HG03575 (cell line): Measurements from ENCODE around the gene GSTO1.
A peak's percentile ranks its signal among the peaks of the same experiment; 100 is the strongest.
"Not testable (repeated sequence)": the region's sequence is repeated elsewhere in the genome, so short reads cannot be mapped to it uniquely, and the experiment has no call there.

Experiments used
- ATAC-seq: cut with Tn5 transposase; IDR thresholded peaks from one replicate; pipeline ENCODE4 v1.9.1; 2021; ENCODE audit not compliant: unreplicated experiment, insufficient number of reproducible peaks, low FRiP score; ENCODE audit errors: extremely low read depth

The GSTO1 gene

DNA sequence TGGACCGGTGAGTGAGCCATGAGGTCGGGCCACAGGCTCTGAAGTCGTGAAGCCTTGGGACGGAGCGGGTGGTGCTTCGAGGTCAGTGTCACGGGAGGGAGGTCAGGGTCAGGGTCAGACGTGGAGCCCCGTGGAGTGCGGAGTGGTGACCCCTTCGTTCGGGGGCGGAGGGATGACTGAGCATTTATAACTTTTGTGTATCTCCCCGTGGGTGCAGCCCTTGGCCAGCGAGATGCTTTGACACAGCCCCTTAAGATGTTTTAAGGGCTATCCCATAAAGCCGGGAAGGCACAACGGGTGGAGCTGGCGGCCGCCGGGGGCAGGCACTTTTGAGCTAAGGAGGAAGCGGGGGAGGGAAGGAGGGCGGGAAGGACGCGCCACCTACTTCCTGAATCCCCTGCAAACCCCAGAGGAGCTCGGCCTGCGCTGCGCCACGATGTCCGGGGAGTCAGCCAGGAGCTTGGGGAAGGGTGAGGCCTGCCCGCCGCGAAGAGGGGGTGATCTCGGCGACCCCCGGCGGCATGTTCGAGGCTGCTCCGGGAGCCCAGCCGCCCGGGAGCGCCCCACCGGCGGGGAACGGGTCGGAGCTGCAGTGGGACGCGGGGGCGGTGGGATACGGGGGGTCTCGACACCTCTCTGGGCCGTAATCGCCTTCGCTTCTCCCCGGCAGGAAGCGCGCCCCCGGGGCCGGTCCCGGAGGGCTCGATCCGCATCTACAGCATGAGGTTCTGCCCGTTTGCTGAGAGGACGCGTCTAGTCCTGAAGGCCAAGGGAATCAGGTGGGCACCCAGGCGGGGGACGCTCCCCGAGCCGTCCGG, at the start of gene GSTO1:
TSS of gene GSTO1 (plus strand) at position 400 of the 818 bp plus-strand sequence. CDS start at position 437, 37 bp downstream.
- ATAC-seq: no peak

DNA sequence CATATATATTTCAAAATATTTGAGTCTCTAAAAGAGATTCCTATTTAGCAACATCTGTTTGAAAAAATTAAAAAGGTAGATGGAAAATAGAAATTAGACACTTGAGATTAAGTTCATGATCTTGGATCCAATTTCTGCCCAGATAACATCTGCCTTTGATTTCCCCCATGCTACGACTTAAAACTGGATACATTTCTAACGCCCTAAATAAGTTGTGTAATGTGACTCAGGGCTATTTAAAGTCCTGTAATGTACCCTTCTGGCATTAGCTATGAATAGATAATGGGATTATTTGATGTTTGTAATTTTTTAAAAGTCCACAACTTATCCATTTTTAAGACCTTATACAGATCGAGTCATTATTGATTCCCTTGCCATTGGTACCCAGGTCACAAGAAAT, 46.0 kb upstream of the GSTO1 start:
- no peak for ATAC-seq

DNA sequence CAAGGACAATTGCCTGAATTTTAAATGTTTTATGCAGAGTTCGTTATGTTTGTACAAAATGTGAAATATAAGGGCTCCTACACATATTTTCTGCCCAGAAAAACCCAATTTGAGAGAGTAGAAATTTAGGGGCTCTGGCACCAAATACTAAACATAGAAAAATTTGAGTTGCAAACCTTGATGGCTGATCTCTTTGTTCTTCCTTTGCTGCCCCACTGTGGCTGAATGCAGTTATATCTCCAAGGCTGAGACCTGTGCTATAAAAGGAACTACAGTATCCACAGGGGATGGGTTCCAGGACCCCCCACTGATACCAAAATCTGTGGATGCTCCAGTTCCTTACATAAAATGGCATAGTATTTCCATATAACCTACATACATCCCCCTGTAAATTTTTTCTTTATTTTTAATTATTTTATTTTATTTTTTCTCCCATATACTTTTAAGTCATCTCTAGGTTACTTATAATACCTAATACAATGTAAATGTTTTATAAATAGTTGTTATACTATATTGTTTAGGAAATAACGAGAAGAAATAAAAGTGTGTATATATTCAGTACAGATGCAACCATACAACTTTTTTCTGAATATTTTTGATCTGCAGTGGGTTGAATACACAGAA, 45.0 kb upstream of the GSTO1 start:
- ATAC-seq: no peak

DNA sequence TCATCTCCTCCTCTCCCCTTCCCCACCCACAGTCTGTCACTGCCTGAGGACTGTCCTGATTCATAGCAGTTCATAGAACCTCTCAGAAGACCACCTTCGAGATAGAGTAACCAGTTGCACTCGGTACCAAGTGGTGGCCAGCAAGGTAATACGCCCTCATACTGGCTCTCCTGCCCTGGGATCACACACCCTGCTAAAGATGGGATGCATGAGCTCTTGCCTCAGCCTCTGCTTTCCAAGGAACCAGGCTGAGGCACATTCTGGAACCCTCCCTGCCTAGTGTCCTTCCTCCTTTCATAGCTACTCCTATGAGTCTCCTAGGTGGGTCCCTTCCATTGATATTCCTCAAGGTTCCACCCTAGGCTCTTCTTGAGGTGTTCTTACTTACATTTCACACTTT, 38.1 kb upstream of the GSTO1 start:
- ATAC-seq: no peak

DNA sequence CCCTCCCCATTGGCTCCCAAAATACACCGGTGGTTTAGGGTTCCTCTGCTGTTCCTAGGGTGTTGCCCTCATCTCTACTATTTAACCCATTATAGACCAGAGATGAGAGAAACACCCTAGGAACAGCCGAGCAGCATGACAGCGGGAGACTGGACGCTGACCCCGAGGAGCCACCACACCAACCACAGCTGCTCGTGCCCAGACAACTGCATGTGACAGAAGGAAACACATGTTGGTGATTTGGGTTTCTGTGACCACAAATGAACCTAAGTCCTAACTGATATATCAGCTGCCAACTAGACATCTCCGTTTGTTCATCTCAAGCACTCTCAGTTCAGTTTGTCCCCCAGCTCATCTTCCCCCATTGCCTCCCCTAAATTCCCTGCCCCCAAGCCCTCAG, 35.9 kb upstream of the GSTO1 start:
- no peak for ATAC-seq

DNA sequence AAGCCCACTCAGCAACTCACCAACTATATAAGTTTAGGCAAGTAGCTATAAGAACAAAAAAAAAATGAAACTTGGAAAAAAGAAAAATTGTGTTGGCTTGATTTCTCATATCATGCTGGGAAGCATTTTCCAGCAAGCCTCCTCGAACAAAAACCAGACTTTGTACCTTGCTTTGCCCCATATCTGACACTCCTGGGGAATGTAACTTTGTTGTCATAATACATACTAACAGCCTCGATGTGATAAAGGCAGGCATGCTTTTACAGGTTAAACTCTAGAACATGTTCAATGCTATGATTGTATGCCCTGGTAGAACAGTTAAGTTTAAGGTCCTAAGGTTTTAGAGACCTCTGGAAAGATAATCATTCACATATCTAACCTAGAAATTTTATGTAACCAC, 34.2 kb upstream of the GSTO1 start:
- ATAC-seq: no peak

DNA sequence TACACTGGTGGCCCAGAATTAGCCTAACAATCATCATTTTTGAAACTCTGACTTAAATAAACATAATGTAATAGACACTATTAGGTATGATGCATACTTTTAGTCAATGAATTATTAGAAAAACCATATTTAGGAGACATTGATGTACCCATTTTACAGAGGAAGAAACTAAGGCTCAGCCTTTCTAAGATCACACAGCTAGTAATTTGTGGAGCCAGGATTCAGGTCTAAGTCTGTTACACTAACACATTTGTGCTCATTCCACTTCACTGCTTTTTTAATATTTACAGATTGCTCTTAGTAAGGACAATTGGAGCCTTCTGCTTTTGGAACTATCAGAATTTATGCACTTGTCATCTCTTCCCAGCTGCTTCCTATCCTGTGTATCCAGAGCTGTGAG, 31.4 kb upstream of the GSTO1 start:
- ATAC-seq: no peak

DNA sequence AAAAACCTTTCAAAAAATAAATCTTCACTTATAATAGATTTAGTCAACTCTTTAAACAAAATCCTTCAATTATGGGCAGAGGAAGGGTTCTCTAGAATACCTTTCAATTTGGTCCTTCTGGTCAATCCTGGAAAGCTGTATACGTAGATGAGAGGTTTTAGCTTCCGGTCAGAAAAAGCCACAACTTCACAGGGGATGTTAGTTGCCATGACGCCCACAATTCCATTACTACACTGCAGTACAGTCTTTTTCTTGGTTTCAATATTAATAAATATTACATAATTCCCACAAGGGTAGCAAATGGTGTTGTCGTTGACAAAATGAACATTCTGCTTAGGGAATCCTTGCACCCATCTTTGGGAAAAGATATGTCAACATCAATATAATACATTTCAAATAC, 24.2 kb upstream of the GSTO1 start:
- no peak for ATAC-seq

DNA sequence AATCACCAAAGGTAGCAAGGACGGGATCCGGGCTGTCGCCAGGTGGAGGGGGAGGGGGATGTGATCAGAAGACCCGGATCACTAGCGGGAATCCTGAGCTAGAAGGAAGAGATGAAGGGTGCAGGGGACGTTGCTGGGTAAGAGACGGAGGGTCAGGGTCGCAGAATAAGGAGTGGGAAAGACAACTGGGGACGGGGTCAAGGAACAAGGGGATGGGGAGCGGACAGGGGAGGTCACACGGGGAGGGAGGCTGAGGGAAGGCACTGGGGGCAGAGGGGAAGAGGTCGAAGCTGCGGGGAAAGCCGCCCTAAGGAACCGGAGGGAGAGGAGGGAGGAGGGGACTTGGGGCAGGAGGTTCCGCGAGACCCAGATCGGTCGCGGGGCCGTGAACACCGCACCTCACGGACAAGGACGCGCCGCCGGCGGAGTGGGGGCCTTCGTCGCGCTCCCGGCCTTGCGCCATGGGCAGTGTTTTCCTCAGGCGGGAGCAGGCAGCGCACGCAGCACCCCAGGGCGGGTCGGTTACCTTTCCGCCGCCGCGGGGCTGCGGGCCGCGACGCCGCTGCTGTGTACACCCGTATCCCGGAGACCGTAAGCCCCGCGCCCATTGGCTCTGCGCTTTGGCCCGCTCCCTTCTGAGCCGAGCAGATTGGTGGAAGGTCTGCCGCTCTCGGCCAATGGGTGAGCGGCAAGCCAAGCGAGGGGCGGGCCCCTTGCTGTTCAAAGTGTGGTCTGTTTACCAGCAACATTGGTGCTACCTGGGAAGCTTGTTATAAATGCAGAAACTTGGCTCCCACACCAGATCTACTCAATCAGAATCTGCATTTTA, 22.7 kb upstream of the GSTO1 start, which contains the start of gene CFAP43:
TSS of gene CFAP43 (minus strand) at position 581 of the 829 bp plus-strand sequence. CDS start at position 463, 118 bp downstream.
- ATAC-seq: peak; percentile 100

DNA sequence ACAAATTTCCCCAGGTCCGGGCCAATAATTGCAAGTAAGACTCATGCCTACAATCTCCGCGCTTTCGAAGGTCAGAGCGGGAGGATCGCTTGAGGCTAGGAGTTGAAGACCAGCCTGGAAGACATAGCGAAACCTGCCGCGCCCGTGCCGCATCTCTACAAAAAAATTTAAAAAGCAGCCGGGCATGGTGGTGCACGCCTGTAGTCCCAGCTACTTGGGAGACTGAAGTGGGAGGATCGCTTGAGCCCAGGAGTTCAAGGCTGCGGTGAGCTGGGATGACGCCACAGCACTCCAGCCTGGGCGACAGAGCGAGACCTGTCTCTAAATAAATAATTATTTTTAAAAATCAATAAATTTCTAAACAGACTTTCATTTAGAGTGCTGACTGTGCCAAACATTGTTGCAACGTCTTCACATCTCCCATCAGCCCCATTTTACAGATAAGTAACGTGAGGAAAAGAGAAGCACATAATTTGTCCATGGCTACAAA, 22.0 kb upstream of the GSTO1 start:
- no peak for ATAC-seq

DNA sequence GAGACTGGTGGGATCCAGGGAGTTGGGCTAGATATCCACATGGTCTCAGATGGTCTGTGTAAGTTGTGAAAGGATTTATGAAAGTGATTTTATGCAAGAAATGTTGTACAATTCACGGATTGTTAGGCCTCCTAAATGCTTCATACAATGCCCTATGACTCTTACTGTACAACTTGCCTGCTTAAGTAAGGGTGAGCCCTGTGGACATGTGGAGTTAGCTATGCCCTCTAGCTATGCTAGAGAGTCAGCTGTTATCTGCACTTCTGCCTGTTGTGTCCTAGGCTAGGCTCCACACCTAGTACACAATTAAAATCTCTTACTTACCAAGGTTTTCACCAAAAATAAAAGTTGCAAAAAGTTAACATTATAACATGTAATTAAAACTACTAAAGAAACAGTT, 20.9 kb upstream of the GSTO1 start:
- ATAC-seq: no peak

DNA sequence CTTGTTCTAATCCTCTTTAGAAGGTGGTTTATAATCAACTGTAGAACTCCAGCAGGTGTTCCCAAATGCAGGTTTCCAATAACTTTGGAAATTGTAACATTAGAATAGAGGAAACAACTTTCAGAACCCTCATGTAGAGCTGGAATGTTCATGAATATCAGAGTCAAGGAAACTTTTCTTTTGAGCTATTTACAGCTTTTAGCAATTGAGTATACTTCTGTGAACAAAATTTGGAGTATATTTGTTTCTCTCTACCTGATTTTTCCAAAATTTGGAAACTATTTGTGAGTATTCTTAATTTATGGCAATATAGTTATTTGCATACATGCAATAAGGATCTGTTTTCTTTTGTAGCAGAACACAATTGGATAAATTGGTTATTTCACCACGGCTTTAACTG, 19.8 kb upstream of the GSTO1 start:
- ATAC-seq: no peak

DNA sequence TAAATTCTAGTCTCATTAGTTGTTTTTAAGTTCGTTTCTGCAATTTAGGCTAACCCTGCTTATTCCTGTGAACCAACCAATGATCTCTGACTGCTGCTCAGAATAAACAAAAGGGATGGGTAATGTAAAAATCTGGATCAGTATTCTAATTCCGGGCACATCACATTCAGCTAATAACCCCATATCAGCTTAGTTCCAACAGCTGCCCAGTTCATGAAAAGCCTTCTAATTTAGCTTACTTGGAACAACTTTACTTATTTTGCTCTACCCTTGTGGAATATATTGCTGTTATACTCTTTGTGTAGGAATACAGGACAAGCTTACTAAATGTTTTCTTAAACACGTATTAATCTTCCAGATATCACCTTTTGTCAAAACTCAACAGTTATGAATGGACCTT, 18.9 kb upstream of the GSTO1 start:
- ATAC-seq: no peak

DNA sequence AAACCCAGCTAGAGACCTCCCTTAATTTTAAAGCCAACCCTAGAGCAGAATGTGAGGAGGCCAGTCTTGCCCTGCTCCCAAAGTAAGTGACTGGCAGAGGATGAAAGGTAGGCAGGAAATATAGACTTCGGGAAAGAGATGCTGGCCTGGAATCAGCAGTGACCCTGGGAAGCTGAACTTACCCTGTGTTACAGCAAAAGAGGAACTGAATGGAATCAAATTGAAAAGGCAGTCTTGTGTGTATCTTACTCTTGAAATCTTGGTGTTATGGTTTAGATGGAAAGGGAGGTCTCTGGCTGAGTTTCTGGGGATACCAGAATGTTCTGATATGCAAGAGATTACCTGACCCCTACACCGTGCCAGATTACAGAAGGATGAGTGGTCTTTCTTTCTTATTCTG, 14.6 kb upstream of the GSTO1 start:
- ATAC-seq: no peak

DNA sequence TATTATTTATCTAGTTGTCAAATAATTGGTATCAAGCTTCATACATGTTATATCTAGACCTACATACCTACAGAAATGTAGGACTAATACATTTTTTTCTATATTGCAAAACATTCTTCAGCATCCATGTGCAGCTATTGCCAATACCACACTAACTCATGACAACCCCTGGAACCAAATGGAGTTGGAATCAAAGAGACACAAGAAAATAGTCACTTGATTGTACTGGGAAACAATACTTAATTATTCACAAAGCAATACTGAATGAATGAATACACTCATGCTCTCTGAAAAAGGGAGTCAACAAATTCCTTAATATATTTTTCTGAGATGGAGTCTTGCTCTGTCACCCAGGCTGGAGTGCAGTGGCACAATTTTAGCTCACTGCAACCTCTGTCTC, 12.1 kb upstream of the GSTO1 start:
- no peak for ATAC-seq

DNA sequence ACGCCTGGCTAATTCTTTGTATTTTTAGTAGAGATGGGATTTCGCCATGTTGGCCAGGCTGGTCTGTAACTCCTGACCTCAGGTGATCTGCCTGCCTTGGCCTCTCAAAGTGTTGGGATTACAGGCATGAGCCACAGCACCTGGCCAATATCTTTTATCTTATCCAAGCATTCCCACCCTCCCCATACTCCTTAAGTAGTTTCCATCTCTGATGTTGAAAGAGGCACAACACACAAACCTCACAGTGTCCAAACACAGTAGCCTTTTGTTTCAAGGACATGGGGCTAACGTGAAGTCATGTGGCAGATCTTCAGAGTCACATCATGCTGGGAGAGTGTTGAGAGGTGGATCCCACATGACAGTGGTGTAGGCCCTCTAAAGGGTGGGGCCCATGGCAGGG, 11.7 kb upstream of the GSTO1 start:
- not testable (repeated sequence) for ATAC-seq

DNA sequence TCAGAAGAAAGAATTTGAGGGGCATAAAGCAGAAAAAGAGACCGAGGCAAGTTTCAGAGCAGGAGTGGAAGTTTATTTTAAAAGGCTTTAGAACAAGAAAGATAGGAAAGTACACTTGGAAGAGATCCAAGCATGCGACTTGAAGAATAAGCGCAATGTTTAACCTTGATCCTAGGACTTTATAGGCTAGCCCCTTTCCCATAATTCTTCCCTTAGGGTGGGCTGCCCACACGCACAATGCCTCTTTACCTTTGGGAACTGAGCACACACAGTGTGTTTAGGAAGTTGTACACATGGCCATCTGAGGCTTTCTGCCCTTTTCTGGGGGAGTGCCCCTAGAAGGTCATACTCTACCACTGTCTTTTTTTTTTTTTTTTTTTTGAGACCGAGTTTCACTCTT, 11.2 kb upstream of the GSTO1 start:
- ATAC-seq: no peak

DNA sequence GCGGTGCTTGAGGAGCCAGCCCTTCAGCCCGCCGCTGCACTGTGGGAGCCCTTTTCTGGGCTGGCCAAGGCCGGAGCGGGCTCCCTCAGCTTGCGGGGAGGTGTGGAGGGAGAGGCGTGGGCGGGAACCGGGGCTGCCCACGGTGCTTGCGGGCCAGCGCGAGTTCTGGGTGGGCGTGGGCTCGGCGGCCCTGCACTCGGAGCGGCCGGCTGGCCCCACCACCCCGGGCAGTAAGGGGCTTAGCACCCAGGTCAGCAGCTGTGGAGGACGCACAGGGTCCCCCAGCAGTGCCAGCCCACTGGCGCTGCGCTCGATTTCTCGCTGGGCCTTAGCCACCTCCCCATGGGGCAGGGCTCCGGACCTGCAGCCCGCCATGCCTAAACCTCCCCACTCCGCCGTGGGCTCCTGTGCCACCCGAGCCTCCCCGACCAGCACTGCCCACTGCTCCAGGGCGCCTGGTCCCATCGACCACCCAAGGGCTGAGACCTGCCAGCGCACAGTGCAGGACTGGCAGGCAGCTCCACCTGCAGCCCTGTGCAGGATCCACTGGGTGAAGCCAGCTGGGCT, 9.5 kb upstream of the GSTO1 start:
- ATAC-seq: no peak

DNA sequence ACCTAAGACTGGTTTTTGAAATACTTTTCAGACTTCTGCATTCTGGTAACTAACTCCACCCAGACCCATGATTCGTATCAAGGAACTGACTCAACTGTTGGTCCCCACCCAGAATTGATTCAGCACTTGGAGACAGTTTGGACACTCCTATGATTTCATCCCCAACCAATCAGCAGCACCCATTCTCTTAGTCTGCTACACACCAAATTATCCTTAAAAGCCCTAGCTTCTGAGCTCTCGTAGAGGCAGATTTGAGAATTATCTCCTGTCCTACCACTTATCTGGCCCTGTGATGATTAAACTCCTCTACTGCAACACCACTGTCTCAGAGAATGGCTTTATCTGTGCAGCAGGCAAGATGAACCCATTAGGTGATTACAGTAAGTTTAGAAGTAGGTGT, 7.7 kb upstream of the GSTO1 start:
- ATAC-seq: no peak
